HG02943 (cell line): ENCODE data around the gene BCKDK.

ENCODE experiments used
- ATAC-seq: cut with Tn5 transposase; IDR thresholded peaks from one replicate; pipeline ENCODE4 v1.9.1; 2021; ENCODE audit warnings: mild to moderate bottlenecking, low read depth, moderate library complexity; ENCODE audit not compliant: unreplicated experiment

The BCKDK gene

DNA sequence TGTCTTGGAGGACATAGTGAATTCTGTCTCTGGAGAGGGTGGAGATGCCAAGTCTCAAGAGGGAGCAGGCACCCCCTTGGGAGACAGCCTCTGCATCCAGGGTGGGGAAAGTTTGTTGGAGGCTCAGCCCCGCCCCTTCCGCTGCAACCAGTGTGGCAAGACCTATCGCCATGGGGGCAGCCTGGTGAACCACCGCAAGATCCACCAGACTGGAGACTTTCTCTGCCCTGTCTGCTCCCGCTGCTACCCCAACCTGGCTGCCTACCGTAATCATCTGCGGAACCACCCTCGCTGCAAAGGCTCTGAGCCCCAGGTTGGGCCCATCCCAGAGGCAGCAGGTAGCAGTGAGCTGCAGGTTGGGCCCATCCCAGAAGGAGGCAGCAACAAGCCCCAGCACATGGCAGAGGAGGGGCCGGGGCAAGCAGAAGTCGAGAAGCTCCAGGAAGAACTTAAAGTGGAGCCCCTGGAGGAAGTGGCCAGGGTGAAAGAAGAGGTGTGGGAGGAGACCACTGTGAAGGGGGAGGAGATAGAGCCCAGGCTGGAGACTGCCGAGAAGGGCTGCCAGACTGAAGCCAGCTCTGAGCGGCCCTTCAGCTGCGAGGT, 28.7 kb upstream of the BCKDK start:
- no peak for ATAC-seq

DNA sequence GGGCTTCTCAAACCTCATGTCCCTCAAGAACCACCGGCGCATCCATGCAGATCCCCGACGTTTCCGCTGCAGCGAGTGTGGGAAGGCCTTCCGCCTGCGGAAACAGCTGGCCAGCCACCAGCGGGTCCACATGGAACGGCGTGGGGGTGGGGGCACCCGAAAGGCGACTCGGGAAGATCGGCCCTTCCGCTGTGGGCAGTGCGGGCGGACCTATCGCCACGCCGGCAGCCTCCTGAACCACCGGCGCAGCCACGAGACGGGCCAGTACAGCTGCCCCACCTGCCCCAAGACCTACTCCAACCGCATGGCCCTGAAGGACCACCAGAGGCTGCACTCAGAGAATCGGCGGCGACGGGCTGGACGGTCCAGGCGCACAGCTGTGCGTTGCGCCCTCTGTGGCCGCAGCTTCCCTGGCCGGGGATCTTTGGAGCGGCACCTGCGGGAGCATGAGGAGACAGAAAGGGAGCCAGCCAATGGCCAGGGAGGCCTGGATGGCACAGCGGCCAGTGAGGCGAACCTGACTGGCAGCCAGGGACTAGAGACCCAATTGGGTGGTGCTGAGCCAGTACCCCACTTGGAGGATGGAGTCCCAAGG, 28.1 kb upstream of the BCKDK start:
- ATAC-seq, result no peak

GRCh38 chr16:31080756-31081419, 27.3 kb upstream of the BCKDK start:
- ATAC-seq, result no peak

DNA sequence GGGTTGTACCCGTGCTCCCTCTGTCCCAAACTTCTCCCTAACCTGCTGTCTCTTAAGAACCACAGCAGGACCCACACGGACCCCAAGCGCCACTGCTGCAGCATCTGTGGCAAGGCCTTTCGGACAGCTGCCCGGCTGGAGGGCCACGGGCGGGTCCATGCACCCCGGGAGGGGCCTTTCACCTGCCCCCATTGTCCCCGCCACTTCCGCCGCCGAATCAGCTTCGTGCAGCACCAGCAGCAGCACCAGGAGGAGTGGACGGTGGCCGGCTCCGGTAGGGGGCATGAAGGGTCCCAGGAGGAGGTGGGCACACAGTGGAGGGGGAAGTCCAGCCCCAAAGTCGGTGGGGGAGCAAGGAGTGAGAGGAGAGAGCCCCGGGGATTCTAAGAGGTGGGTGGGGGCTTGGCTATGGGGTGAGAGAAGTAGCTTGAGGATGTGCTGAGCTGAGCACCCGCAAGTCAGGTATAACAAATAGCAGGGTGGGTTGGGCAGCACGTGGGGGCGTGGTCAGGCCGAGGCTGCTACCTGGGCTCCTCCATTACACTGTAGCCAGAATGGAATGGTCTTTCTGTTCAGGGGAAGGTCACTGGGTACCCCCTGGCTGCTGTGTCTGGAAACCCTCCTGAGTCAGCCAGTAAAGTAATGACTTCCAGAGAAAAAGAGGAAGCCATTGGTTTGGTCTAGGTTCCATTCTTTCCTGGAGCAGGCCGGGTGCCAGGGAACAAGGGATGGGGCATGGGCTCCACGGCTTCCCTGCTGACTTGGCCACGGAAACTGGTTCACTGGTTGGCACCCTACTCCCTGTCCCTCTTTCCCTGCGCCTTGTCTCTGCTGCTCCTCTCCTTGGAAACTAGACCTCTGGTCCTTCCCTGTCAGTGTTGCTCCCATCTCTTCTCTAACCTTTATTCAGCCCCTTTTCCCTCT, 26.5 kb upstream of the BCKDK start:
- ATAC-seq, result no peak

- ATAC-seq, result no peak
Measured at GRCh38 chr16:31082368-31083045, 25.7 kb upstream of the BCKDK start.

DNA sequence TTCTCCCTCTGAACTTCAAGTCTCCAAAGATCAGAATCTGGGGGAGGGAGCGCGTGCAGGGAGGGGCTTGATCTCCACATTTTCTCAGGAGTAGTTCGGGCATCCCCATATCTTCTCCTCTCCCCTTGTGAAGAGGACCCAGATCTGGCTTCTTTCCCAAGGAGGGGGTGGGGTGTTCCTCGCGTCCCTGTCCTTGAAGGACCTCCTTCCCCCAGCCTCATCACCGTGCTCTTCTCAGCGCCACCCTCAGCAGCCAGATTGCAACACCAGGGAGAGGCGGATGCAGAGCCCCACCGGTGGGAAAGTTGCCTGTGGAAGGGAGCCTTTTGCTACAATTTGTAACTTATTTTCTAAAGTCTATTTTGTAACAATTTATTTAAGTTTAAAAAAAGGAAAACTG, 25.1 kb upstream of the BCKDK start:
- ATAC-seq, result no peak

DNA sequence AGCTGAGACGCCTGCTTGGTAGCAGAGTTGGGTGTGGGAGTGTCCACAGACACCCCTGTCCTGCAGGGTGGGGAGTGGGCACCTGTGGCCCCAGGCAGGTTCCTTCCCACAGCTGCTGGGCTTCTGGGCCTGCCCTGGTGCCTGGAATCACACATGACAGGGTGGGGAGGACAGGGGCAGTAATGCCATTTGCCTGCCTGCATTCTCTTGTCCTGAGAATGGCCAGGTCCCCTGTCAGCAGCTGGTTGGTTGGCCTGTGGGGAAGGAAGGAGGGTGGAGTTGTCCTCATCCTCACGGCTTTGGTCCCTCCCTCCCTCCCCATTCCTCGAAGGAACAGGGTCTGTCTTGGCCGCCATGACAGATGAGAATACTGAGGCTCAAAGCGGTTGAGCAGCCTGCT, 24.6 kb upstream of the BCKDK start:
- no peak for ATAC-seq

DNA sequence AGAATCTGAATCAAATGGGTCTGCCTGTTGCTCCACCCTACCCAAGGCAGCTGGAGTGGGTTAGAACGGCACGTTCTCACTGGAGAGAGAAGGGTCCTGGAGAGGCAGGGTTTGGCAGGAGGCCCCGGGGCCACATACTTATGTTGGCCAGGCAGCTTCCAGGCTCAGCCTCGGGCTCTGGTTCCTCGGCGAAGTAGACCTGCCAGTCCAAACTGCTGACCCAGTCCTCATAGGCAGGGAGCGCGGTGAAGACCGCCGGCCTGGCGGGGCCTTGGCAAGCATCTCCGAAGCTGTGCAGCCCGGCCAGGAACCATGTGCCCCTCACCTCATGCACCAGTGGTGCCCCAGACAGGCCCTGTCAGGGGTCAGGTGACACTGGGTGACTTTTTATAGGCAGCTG, 24.2 kb upstream of the BCKDK start:
- ATAC-seq, result no peak

- no peak for ATAC-seq
Measured at GRCh38 chr16:31084584-31085302, 23.4 kb upstream of the BCKDK start.

DNA sequence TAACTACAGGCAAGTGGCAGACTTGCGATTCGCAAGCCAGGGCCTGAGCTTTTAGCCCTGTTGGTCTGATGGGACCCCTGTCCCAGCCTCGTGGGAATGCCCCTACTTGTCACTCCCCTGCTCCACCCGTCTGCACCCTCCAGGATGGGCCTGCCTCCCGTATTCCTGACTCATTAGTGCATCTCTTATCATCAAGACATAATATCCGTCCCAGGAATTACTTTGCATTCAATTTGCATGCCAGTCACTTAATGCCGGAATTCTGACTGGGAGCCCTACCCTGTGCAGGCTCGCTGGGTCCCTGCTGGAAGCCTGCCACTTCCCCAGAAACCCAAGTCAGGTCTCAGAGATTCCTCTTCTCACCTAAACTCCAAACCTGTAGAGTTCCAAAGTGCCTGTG, 22.8 kb upstream of the BCKDK start:
- no peak for ATAC-seq

DNA sequence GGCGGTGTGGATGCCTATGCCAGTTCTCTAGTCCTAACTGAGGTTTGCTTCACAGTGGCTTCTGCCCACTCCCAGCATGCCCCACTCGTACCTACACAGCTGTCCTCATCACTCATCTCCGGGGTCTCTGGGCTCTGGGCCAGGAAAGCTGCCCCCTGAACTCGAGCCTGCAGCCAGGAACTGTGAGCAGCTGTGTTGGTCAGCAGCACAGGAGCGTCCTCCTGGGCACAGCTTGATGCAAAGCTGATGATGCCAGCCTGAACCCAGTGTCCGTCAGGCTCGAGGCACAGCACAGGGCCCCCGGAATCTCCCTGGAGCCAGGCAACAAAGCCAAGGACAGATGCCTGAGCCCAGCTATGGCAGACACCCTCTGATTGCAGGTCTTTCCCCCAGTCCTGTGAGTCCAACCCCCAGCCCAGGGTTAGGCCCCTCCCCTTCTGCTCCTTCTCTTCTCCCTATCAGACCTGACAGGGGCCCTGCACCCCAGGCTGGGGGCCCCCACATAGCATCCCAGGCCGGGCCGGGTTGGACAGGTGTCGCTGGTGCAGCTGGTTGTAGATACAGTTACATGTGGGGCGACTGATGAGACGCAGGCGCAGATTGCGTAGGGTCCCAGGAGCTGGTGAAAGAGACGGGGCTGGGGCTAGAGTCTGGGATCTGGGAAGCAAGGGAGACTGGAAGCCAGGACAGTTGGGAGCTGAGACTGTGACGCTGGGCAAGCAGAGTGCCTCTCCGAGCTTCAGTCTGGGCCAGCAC, 22.1 kb upstream of the BCKDK start:
- ATAC-seq, result no peak

- no peak for ATAC-seq
Measured at GRCh38 chr16:31086629-31086906, 21.6 kb upstream of the BCKDK start.

GRCh38 chr16:31087481-31087880, 20.7 kb upstream of the BCKDK start:
- no peak for ATAC-seq

GRCh38 chr16:31087971-31088370, 20.2 kb upstream of the BCKDK start:
- no peak for ATAC-seq

DNA sequence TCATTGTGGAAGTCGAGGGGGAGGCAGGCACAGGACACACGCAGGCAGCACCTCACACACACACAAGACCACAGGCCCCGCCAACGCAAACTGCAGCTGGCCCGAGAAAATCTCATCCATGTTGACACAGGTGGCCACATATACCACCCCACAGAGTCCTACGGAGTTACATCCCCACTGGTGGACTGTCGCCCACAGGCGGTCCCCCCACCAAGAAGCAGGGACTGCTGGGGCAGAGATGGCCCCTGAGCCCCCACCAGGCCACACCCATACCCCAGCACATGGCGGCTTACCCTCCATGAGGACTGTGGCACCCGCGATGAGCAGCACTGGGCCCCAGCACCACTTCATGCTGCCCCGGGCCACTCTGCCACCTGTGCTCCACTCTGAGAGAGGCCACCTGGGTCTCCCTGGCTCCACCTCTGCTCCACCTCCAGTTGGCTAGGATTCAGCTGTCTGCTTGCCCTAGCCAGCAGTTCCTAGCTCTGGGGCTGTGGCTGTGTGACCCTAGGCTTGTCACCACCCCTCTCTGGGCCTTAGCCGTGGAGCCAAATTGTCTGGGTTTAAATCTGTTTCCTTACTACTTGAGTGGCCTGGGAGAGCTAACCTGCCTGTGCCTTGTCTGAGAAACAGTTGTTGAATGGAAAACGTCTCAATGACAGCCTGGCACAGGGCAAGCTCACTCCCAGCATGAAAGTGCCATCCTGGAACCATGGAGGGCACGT, 19.6 kb upstream of the BCKDK start, which contains the start of gene PRSS53:
PRSS53 (minus strand) TSS at position 485 of the 725 bp plus-strand sequence; CDS start at position 351, 134 bp downstream.
- no peak for ATAC-seq

DNA sequence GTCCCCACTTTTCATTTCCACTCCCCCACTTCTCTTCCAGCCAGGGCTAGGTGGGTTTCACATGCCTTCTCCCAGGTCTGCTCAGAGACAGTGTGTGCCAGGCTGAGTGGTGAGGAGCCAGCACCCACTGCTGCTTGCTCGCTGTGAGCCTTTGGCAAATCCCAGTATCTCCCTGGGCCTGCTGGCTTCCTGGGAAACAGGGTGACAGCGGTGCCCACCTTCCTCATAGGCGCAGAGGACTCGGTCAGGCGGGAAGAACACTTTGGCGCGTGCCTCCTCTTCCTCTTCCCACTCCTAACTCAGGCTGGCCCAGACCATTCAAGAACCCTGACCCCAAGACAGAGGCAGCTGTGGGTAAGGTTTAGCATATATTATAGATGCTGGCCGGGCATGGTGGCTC, 19.0 kb upstream of the BCKDK start:
- ATAC-seq, result no peak

- no peak for ATAC-seq
Measured at GRCh38 chr16:31090540-31090939, 17.6 kb upstream of the BCKDK start.

GRCh38 chr16:31092330-31092729, 15.9 kb upstream of the BCKDK start:
- no peak for ATAC-seq
